Hepatocyte (in vitro differentiated cells): ENCODE measurements around the gene TM4SF5. TPM values are rescaled to one million over a fixed set of nuclear protein-coding genes. Genes with fewer than 3 reads are reported as not detected.
"Not testable (repeated sequence)": the region's sequence is repeated elsewhere in the genome, so short reads cannot be mapped to it uniquely, and the experiment has no call there.

Experiments used
- DNase-seq: peaks from one replicate; pipeline ENCODE4 v3.0.0-alpha.2; 2016; ENCODE audit warnings: low spot score
- H2AFZ ChIP-seq: fragments of 200-600 bp; sonication (generic); 2 replicates; pipeline ENCODE4 v1.6.0; 2016; ENCODE audit warnings: antibody characterized with exemption, mild to moderate bottlenecking
- H3K27ac ChIP-seq: fragments of 200-600 bp; sonication (generic); 2 replicates; pipeline ENCODE4 v1.5.1; 2016; ENCODE audit warnings: mild to moderate bottlenecking
- H3K27me3 ChIP-seq: fragments of 200-600 bp; sonication (generic); 2 replicates; pipeline ENCODE4 v1.6.1; 2016
- H3K36me3 ChIP-seq: fragments of 200-600 bp; sonication (generic); replicated peaks from 2 replicates; pipeline ENCODE4 v1.5.1; 2016; ENCODE audit warnings: low read depth; ENCODE audit not compliant: insufficient read depth
- H3K4me1 ChIP-seq: fragments of 200-600 bp; sonication (generic); 2 replicates; pipeline ENCODE4 v1.5.1; 2016; ENCODE audit warnings: mild to moderate bottlenecking, moderate library complexity; ENCODE audit not compliant: insufficient read depth
- H3K4me2 ChIP-seq: fragments of 200-600 bp; sonication (generic); 2 replicates; pipeline ENCODE4 v1.6.0; 2016
- H3K4me3 ChIP-seq: fragments of 200-600 bp; sonication (generic); 2 replicates; pipeline ENCODE4 v1.5.1; 2016; ENCODE audit warnings: mild to moderate bottlenecking
- H3K79me2 ChIP-seq: fragments of 200-600 bp; sonication (generic); 2 replicates; pipeline ENCODE4 v1.6.0; 2017; ENCODE audit warnings: mild to moderate bottlenecking
- H3K9me2 ChIP-seq: fragments of 200-600 bp; sonication (generic); replicated peaks from 2 replicates; pipeline ENCODE4 v1.6.0; 2017; ENCODE audit warnings: mild to moderate bottlenecking; ENCODE audit not compliant: insufficient read depth
- H3K9me3 ChIP-seq: fragments of 200-600 bp; sonication (generic); 2 replicates; pipeline ENCODE4 v1.5.1; 2016; ENCODE audit warnings: low read depth, mild to moderate bottlenecking
- H4K20me1 ChIP-seq: fragments of 200-600 bp; sonication (generic); 2 replicates; pipeline ENCODE4 v1.6.0; 2016; ENCODE audit warnings: mild to moderate bottlenecking; ENCODE audit not compliant: insufficient read depth, poor library complexity, severe bottlenecking
- CTCF ChIP-seq: fragments of 200-600 bp; sonication (generic); IDR thresholded peaks from 2 replicates; pipeline ENCODE4 v1.5.1; 2016; ENCODE audit warnings: antibody characterized with exemption, mild to moderate bottlenecking; ENCODE audit not compliant: poor library complexity
- EZH2 ChIP-seq: fragments of 200-600 bp; sonication (generic); IDR thresholded peaks from 2 replicates; pipeline ENCODE4 v1.6.1; 2016; ENCODE audit warnings: antibody characterized with exemption, mild to moderate bottlenecking, borderline replicate concordance
- EZH2phosphoT487 ChIP-seq: fragments of 200-600 bp; sonication (generic); IDR thresholded peaks from one replicate; pipeline ENCODE4 v1.6.1; 2018; ENCODE audit warnings: antibody characterized with exemption, mild to moderate bottlenecking, low read depth, moderate library complexity; ENCODE audit not compliant: unreplicated experiment, severe bottlenecking
- WGBS: methylation state at CpG from one replicate; pipeline ENCODE4 v1.1.6; 2016; ENCODE audit warnings: low lambda C conversion rate; ENCODE audit errors: missing lambda C conversion rate; 5-methylcytosine and 5-hydroxymethylcytosine counted together
- polyA plus RNA-seq: library from polyadenylated mRNA; unstranded; fragments of >200 nt; fragmentation: Nextera tagmentation; extraction: Ambion mirVana; gene quantifications from 2 replicates; pipeline ENCODE4 v1.2.1, GENCODE V29; 2016
- total RNA-seq: library from RNA; depleted of rRNA; stranded (reverse); fragments of >200 nt; gene quantifications from 2 replicates; pipeline ENCODE4 v1.2.3, GENCODE V29; 2014

TM4SF5 gene
- total and polyA plus RNA-seq, 2 experiments from 2014 or later, result 20.8 to 54.0 TPM

GRCh38 chr17:4823373-4824089, 51.8 kb downstream of the TM4SF5 start:
- TF ChIP-seq CTCF, result no peak
- TF ChIP-seq EZH2phosphoT487, result no peak
- no peak for TF ChIP-seq EZH2
- no peaks in the 10 kb centered on the region for H3K4me1 ChIP-seq
- H3K36me3 ChIP-seq, result no peaks in the 10 kb centered on the region
- H4K20me1 ChIP-seq, result no peaks in the 10 kb centered on the region
- no peak overlapping the region for H2AFZ ChIP-seq
- no peak overlapping the region for H3K27ac ChIP-seq
- no peaks in the 10 kb centered on the region for H3K79me2 ChIP-seq
- no peaks in the 10 kb centered on the region for H3K27me3 ChIP-seq
- H3K4me2 ChIP-seq, result no peak overlapping the region
- DNase-seq, result no peak
- H3K9me2 ChIP-seq, result no peaks in the 10 kb centered on the region
- H3K4me3 ChIP-seq, result no peak overlapping the region
- WGBS, result 81% methylated on average over 12 of the region's 12 CpGs
- no peaks in the 10 kb centered on the region for H3K9me3 ChIP-seq

- DNase-seq, result no peak
- Histone ChIP-seq H3K4me3 (no peak overlapping the region), H3K4me2 (no peak overlapping the region), H3K79me2 (no peaks in the 10 kb centered on the region), H3K9me3 (no peaks in the 10 kb centered on the region), H3K4me1 (no peaks in the 10 kb centered on the region), H4K20me1 (no peaks in the 10 kb centered on the region), H3K27ac (no peak overlapping the region), H2AFZ (no peak overlapping the region), H3K27me3 (no peaks in the 10 kb centered on the region), H3K9me2 (no peaks in the 10 kb centered on the region), H3K36me3 (no peaks in the 10 kb centered on the region)
- TF ChIP-seq CTCF (no peak), EZH2phosphoT487 (no peak), EZH2 (no peak)
- 64% methylated on average over 8 of the region's 8 CpGs for WGBS
Measured at GRCh38 chr17:4827399-4827798, 55.7 kb downstream of the TM4SF5 start.

GRCh38 chr17:4832829-4833177, 61.1 kb downstream of the TM4SF5 start:
- WGBS, result 0% methylated on average over 11 of the region's 17 CpGs
- not testable (repeated sequence) for H2AFZ ChIP-seq, H3K36me3 ChIP-seq, DNase-seq, H3K9me3 ChIP-seq, H3K9me2 ChIP-seq, H3K27me3 ChIP-seq
- Histone ChIP-seq H4K20me1 (peaks cover 21% of the 10 kb centered on the region), H3K27ac (peak overlapping the region; percentile 83), H3K4me3 (peak overlapping the region; percentile 19), H3K79me2 (peaks cover 35% of the 10 kb centered on the region), H3K4me1 (peaks cover 14% of the 10 kb centered on the region), H3K4me2 (peak overlapping the region; percentile 68)

Other genes starting within 250 kb of the TM4SF5 start
- 17.9 and 23.7 TPM in 2 replicates for gene MYBBP1A, start 216.5 kb upstream of the TM4SF5 start, total RNA-seq
- gene MYBBP1A, start 216.5 kb upstream of the TM4SF5 start, polyA plus RNA-seq, result 44.1 and 46.5 TPM in 2 replicates
- 0.32 TPM in 1 of 2 replicates, not detected in the other for gene GGT6, start 211.3 kb upstream of the TM4SF5 start, total RNA-seq
- not detected in 2 replicates for gene GGT6, start 211.3 kb upstream of the TM4SF5 start, polyA plus RNA-seq
- 41.5 and 56.8 TPM in 2 replicates for gene SMTNL2, start 187.4 kb upstream of the TM4SF5 start, total RNA-seq
- gene SMTNL2, start 187.4 kb upstream of the TM4SF5 start, polyA plus RNA-seq, result 106 TPM in 2 replicates
- gene ALOX15, start 130.2 kb upstream of the TM4SF5 start, total RNA-seq, result 1.9 and 2.1 TPM in 2 replicates
- gene ALOX15, start 130.2 kb upstream of the TM4SF5 start, polyA plus RNA-seq, result 5.5 and 7.5 TPM in 2 replicates
- 17.6 and 18.5 TPM in 2 replicates for gene PELP1, start 67.7 kb upstream of the TM4SF5 start, total RNA-seq
- gene PELP1, start 67.7 kb upstream of the TM4SF5 start, polyA plus RNA-seq, result 35.2 and 42.9 TPM in 2 replicates
- 15.3 and 17.4 TPM in 2 replicates for gene ARRB2, start 61.3 kb upstream of the TM4SF5 start, total RNA-seq
- 20.0 and 21.1 TPM in 2 replicates for gene ARRB2, start 61.3 kb upstream of the TM4SF5 start, polyA plus RNA-seq
- gene MED11, start 40.5 kb upstream of the TM4SF5 start, total RNA-seq, result 36.3 and 36.9 TPM in 2 replicates
- gene MED11, start 40.5 kb upstream of the TM4SF5 start, polyA plus RNA-seq, result 39.4 and 42.7 TPM in 2 replicates
- 1.6 and 2.9 TPM in 2 replicates for gene ZMYND15, start 32.1 kb upstream of the TM4SF5 start, total RNA-seq
- gene ZMYND15, start 32.1 kb upstream of the TM4SF5 start, polyA plus RNA-seq, result 4.1 and 4.8 TPM in 2 replicates
- 38.7 and 39.9 TPM in 2 replicates for gene CXCL16, start 32.0 kb upstream of the TM4SF5 start, total RNA-seq
- 73.2 and 82.5 TPM in 2 replicates for gene CXCL16, start 32.0 kb upstream of the TM4SF5 start, polyA plus RNA-seq
- 0.33 TPM in 1 of 2 replicates, not detected in the other for gene VMO1, start 14.5 kb downstream of the TM4SF5 start, total RNA-seq
- gene VMO1, start 14.5 kb downstream of the TM4SF5 start, polyA plus RNA-seq, result 2.7 and 4.3 TPM in 2 replicates
- gene GLTPD2, start 17.1 kb downstream of the TM4SF5 start, total RNA-seq, result 36.4 and 40.1 TPM in 2 replicates
- gene GLTPD2, start 17.1 kb downstream of the TM4SF5 start, polyA plus RNA-seq, result 80.7 and 100.0 TPM in 2 replicates
- 126 and 154 TPM in 2 replicates for gene PSMB6, start 24.3 kb downstream of the TM4SF5 start, total RNA-seq
- gene PSMB6, start 24.3 kb downstream of the TM4SF5 start, polyA plus RNA-seq, result 287 and 295 TPM in 2 replicates
- gene PLD2, start 35.3 kb downstream of the TM4SF5 start, total RNA-seq, result 13.9 and 25.2 TPM in 2 replicates
- gene PLD2, start 35.3 kb downstream of the TM4SF5 start, polyA plus RNA-seq, result 21.8 and 27.3 TPM in 2 replicates
- gene MINK1, start 61.5 kb downstream of the TM4SF5 start, total RNA-seq, result 24.4 and 45.3 TPM in 2 replicates
- 39.7 and 49.4 TPM in 2 replicates for gene MINK1, start 61.5 kb downstream of the TM4SF5 start, polyA plus RNA-seq
- 7.4 and 9.1 TPM in 2 replicates for gene C17orf107, start 127.7 kb downstream of the TM4SF5 start, total RNA-seq
- gene C17orf107, start 127.7 kb downstream of the TM4SF5 start, polyA plus RNA-seq, result 8.8 and 14.1 TPM in 2 replicates
- 0.60 and 1.0 TPM in 2 replicates for gene CHRNE, start 131.2 kb downstream of the TM4SF5 start, total RNA-seq
- gene CHRNE, start 131.2 kb downstream of the TM4SF5 start, polyA plus RNA-seq, result 0.83 and 1.2 TPM in 2 replicates
- not detected in 2 replicates for gene GP1BA, start 160.4 kb downstream of the TM4SF5 start, total RNA-seq
- 0.06 TPM in 1 of 2 replicates, not detected in the other for gene GP1BA, start 160.4 kb downstream of the TM4SF5 start, polyA plus RNA-seq
- 42.9 and 59.5 TPM in 2 replicates for gene SLC25A11, start 168.2 kb downstream of the TM4SF5 start, total RNA-seq
- 78.7 and 84.8 TPM in 2 replicates for gene SLC25A11, start 168.2 kb downstream of the TM4SF5 start, polyA plus RNA-seq
- gene RNF167, start 168.4 kb downstream of the TM4SF5 start, total RNA-seq, result 59.2 and 65.1 TPM in 2 replicates
- gene RNF167, start 168.4 kb downstream of the TM4SF5 start, polyA plus RNA-seq, result 66.5 and 75.3 TPM in 2 replicates
- gene PFN1, start 176.6 kb downstream of the TM4SF5 start, total RNA-seq, result 244 and 280 TPM in 2 replicates
- 706 and 713 TPM in 2 replicates for gene PFN1, start 176.6 kb downstream of the TM4SF5 start, polyA plus RNA-seq
- gene ENO3, start 179.2 kb downstream of the TM4SF5 start, total RNA-seq, result 16.3 and 18.7 TPM in 2 replicates
- gene ENO3, start 179.2 kb downstream of the TM4SF5 start, polyA plus RNA-seq, result 30.2 and 40.4 TPM in 2 replicates
- 64.3 and 85.7 TPM in 2 replicates for gene SPAG7, start 195.9 kb downstream of the TM4SF5 start, total RNA-seq
- gene SPAG7, start 195.9 kb downstream of the TM4SF5 start, polyA plus RNA-seq, result 194 and 224 TPM in 2 replicates
- 6.9 and 12.5 TPM in 2 replicates for gene CAMTA2, start 215.8 kb downstream of the TM4SF5 start, total RNA-seq
- 45.6 and 47.5 TPM in 2 replicates for gene CAMTA2, start 215.8 kb downstream of the TM4SF5 start, polyA plus RNA-seq
- gene INCA1, start 225.6 kb downstream of the TM4SF5 start, total RNA-seq, result 1.6 and 2.7 TPM in 2 replicates
- gene INCA1, start 225.6 kb downstream of the TM4SF5 start, polyA plus RNA-seq, result 4.1 and 5.5 TPM in 2 replicates
- 51.3 and 59.4 TPM in 2 replicates for gene KIF1C, start 226.1 kb downstream of the TM4SF5 start, total RNA-seq
- gene KIF1C, start 226.1 kb downstream of the TM4SF5 start, polyA plus RNA-seq, result 65.2 and 75.9 TPM in 2 replicates